MCF 10A (cell line): ENCODE measurements around the gene GIMAP8. TPM values are rescaled to one million over a fixed set of nuclear protein-coding genes. Genes with fewer than 3 reads are reported as not detected.

Source experiments
- BruUV-seq: library from RNA; stranded (reverse); fragments of 400-500 nt; replicated peaks from 2 replicates; lab custom pipeline; 2021; lab: Mats Ljungman, UMichigan
- CTCF ChIA-PET: fragments of 300-600 bp; sonication (Branson Sonifier 250); formaldehyde crosslinking; extraction: SDS; loops from one replicate; lab custom pipeline; 2021; ENCODE audit warnings: antibody characterized with exemption, inconsistent platforms; lab: Yijun Ruan, JAX
- POLR2A ChIA-PET: fragments of 300-600, 350-650 bp; sonication (Branson Sonifier 250); formaldehyde crosslinking; extraction: SDS; loops from one replicate; lab custom pipeline; 2020; ENCODE audit warnings: antibody characterized with exemption, inconsistent platforms; lab: Yijun Ruan, JAX
- DNase-seq: peaks from one replicate; pipeline ENCODE4 v3.0.0-alpha.2; 2018; ENCODE audit not compliant: unreplicated experiment
- H3K27ac Mint-ChIP-seq: one replicate; pipeline ENCODE4 v1.8.0; 2022; ENCODE audit warnings: mild to moderate bottlenecking, low read depth, mixed read lengths; ENCODE audit not compliant: unreplicated experiment
- H3K27me3 Mint-ChIP-seq: one replicate; pipeline ENCODE4 v1.8.0; 2022; ENCODE audit warnings: mixed read lengths; ENCODE audit not compliant: insufficient read depth, unreplicated experiment
- H3K36me3 Mint-ChIP-seq: one replicate; pipeline ENCODE4 v1.8.0; 2022; ENCODE audit warnings: mild to moderate bottlenecking, moderate library complexity, mixed read lengths; ENCODE audit not compliant: insufficient read depth, unreplicated experiment
- H3K4me1 Mint-ChIP-seq: one replicate; pipeline ENCODE4 v1.8.0; 2022; ENCODE audit warnings: mixed read lengths; ENCODE audit not compliant: insufficient read depth, unreplicated experiment
- H3K4me3 Mint-ChIP-seq: one replicate; pipeline ENCODE4 v1.8.0; 2022; ENCODE audit warnings: mild to moderate bottlenecking, moderate library complexity, mixed read lengths; ENCODE audit not compliant: unreplicated experiment
- H3K9me3 Mint-ChIP-seq: one replicate; pipeline ENCODE4 v1.8.0; 2022; ENCODE audit warnings: mixed read lengths; ENCODE audit not compliant: unreplicated experiment
- intact Hi-C: fragments of 100-400 bp; cut with micrococcal nuclease; formaldehyde crosslinking; loops from 2 replicates; pipeline ENCODE4 v1.14.1; 2022
- total RNA-seq: library from RNA; stranded (reverse); gene quantifications from 2 replicates; pipeline ENCODE4 v1.2.3, GENCODE V29; 2022
- TF ChIP-seq, protein P1 (sequence below): fragments of 200-600 bp; IDR thresholded peaks from one replicate; pipeline ENCODE4 v1.8.0; 2022; ENCODE audit warnings: antibody characterized with exemption, mild to moderate bottlenecking; ENCODE audit not compliant: unreplicated experiment

The GIMAP8 gene
- total RNA-seq, 1 experiment from 2014 or later, result not detected

DNA sequence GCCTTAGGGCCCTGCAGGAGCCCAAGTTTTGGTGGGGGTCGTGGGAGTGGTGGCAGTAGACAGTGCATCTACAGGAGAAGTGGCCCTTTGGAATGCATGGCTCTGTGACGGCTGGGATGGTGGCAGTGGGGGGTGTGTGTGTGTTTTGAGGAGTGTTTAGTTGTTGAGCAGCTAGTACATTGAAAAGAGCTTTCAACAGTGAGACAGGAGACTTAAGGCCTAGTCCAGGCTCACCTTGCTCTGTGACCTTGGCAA lies 44.2 kb upstream of the GIMAP8 start:
- POLR2A ChIA-PET, result interaction anchor here (0.9 to 1.1 kb wide), 2 partner anchors 37 kb away, joined by 3 to 4 read pairs; partner anchors contain the start of gene REPIN1
- intact Hi-C loops, result no loop called here
- Mint-ChIP-seq H3K36me3 (no peaks in the 10 kb centered on the region), H3K27ac (peak overlapping the region; percentile 25), H3K27me3 (no peaks in the 10 kb centered on the region), H3K4me3 (peak overlapping the region; percentile 74), H3K9me3 (no peaks in the 10 kb centered on the region), H3K4me1 (peaks cover 16% of the 10 kb centered on the region)
- DNase-seq, result no peak
- CTCF ChIA-PET, result interaction anchor here (0.7 to 2.0 kb wide), 4 partner anchors 16 to 50 kb away, joined by 3 to 11 read pairs (median 6); no protein-coding TSS in a partner anchor
- TF ChIP-seq, protein P1, sequence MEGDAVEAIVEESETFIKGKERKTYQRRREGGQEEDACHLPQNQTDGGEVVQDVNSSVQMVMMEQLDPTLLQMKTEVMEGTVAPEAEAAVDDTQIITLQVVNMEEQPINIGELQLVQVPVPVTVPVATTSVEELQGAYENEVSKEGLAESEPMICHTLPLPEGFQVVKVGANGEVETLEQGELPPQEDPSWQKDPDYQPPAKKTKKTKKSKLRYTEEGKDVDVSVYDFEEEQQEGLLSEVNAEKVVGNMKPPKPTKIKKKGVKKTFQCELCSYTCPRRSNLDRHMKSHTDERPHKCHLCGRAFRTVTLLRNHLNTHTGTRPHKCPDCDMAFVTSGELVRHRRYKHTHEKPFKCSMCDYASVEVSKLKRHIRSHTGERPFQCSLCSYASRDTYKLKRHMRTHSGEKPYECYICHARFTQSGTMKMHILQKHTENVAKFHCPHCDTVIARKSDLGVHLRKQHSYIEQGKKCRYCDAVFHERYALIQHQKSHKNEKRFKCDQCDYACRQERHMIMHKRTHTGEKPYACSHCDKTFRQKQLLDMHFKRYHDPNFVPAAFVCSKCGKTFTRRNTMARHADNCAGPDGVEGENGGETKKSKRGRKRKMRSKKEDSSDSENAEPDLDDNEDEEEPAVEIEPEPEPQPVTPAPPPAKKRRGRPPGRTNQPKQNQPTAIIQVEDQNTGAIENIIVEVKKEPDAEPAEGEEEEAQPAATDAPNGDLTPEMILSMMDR, result no peak
- BruUV-seq, result no TSS peak

DNA sequence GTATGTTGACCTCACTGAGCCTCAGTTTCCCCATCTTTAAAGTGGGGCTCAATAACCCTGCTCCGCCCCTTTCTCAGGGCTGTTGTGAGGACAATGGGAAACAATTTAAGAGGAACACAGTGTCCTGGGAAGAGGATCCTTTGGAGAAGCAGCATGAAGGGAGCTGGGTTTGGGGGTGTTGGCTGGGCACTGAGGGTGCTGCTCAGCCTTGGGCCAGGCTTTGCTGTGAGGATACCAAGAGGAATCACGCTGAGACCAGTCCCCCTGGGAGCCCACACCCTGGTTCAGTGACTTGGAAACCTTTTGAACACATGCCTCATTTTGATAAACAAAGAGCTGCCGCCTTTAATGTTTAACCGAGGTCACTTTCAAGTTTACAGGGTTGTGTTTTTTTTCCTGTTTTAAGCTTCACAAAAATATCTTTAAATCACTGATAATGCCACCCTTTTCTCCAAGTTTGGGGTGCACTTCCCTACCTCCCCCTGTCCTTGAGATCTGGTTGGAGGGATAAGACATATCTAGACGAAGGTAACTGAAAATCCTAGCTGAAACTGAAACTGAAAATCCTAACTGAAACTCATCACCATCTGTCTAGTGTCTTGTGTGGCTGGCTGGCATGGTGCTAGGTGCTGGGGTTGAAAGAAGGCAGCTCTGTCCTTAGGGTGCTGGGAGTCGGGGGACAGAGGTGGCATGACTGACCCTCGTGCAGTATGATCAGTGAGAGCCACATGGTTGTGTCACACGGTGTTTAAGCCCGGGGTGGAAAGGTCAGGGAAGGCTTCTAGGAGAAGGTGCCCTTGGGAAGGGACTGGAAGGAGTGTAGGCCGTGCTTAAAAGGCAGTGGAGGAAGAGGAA lies 43.6 kb upstream of the GIMAP8 start:
- POLR2A ChIA-PET, result interaction anchor here (1.1 kb wide), 1 partner anchor 38 kb away, joined by 4 read pairs; the partner anchor contains the start of gene REPIN1

DNA sequence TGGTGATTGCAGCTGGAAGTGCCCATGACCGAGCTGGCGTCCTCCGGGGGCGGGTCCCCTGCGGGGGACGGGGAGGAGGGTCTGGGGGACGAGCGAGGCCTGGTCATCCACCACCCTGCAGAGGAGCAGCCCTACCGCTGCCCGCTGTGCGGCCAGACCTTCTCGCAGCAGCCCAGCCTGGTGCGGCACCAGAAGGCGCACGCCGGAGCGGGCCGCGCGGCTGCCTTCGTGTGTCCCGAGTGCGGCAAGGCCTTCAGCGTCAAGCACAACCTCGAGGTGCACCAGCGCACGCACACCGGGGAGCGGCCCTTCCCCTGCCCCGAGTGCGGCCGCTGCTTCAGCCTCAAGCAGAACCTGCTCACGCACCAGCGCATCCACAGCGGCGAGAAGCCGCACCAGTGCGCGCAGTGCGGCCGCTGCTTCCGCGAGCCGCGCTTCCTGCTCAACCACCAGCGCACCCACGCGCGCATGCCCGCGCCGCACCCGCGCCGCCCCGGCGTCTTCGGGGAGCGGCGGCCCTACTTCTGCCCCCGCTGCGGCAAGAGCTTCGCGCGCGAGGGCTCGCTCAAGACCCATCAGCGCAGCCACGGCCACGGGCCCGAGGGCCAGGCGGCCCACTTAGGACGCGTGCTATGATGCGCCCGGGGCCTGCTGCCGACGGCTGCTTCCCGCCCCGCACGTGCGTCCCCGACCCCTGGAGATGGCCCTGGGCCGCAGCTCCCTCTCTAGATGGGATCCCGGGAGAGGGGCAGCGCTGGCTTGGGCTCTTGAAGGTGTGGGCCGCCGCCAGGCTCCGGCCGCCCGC lies 42.6 kb upstream of the GIMAP8 start:
- no peak overlapping the region for H3K27ac Mint-ChIP-seq
- no peaks in the 10 kb centered on the region for H3K36me3 Mint-ChIP-seq
- no peak for DNase-seq
- no peaks in the 10 kb centered on the region for H3K27me3 Mint-ChIP-seq
- H3K4me3 Mint-ChIP-seq, result no peak overlapping the region
- BruUV-seq, result no TSS peak
- no peaks in the 10 kb centered on the region for H3K9me3 Mint-ChIP-seq
- peaks cover 16% of the 10 kb centered on the region for H3K4me1 Mint-ChIP-seq
- POLR2A ChIA-PET, result interaction anchor here (0.5 to 1.1 kb wide), 2 partner anchors 8 to 39 kb away, joined by 3 to 4 read pairs; partner anchors contain the start of gene REPIN1
- CTCF ChIA-PET, result interaction anchor here (0.5 to 0.8 kb wide), 2 partner anchors 14 to 1008 kb away, joined by 3 read pairs; no protein-coding TSS in a partner anchor
- intact Hi-C loops, result no loop called here
- TF ChIP-seq, protein P1, result no peak

More for the DNA sequence above, 43.6 kb upstream of the GIMAP8 start:
- Mint-ChIP-seq H3K27ac (peak overlapping the region; percentile 25), H3K27me3 (no peaks in the 10 kb centered on the region), H3K4me3 (peak overlapping the region; percentile 74), H3K36me3 (no peaks in the 10 kb centered on the region), H3K9me3 (no peaks in the 10 kb centered on the region), H3K4me1 (peaks cover 16% of the 10 kb centered on the region)
- no peak for DNase-seq
- CTCF ChIA-PET, result interaction anchor here (0.5 to 2.0 kb wide), 5 partner anchors 15 to 1181 kb away, joined by 3 to 11 read pairs (median 3); no protein-coding TSS in a partner anchor
- intact Hi-C loops, result no loop called here
- no TSS peak for BruUV-seq
- TF ChIP-seq, protein P1, result no peak
